ENCODE data around the gene C5orf34.
"Not testable (repeated sequence)": the region's sequence is repeated elsewhere in the genome, so short reads cannot be mapped to it uniquely, and the experiment has no call there.

The C5orf34 gene

DNA sequence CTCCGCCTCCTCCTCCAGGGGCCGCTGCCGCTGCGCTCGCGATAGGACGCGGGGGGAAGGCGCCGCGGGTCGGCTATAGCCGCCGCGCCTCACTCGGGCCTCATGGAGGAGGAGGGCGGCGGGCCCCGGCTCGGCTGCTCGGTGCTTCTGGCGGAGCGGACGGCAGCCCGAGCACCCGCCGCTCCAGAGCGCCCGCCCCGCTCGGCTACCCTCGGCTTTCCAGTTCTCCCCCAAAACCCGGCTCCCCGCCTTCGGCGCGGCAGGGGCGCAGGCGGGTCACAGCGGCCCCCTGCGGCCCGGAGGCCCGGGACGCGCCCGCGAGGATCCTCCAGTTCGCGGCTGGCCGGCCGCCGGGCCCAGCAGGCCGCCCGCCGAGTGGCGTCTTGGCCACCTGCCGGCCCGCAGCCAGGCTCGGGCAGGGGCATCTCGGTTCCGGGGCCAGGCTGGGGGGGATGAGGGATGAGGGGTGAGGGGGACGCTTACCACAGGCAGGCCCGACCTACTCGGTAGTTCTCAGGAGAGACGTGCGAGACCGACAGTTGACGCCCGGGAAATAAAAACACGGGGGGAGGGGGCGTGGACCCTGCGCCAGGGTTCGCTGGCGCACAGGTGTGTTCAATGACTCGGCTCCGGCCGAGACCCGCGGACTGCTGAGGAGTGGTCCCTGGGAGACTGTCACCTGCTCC, 42.1 kb upstream of the C5orf34 start, which contains the start of gene PAIP1:
Gene PAIP1, minus strand, starts transcription at position 221 of the 686 bp plus-strand sequence. CDS start 231 bp downstream, outside the sequence.
- POLR2A ChIA-PET = no interaction called here

DNA sequence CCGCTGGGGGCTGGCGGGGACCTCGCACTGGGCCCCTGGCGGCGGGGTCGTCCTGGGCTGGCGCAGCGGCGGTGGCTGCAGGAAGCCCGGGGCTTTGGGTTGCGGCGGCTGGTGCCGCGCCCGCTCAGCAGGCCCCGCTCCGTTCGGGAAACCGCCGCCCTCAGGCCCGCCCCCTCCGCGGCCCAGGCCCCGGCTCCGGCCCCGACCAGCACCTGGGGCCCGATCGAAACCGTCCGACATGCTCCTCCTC, 41.6 kb upstream of the C5orf34 start:
- POLR2A ChIA-PET; DNase-seq (ENCODE audit: low read depth, low spot score): not testable (repeated sequence)
- CTCF ChIA-PET = interaction anchor here (2.3 kb wide), 1 partner anchor 13 kb away, joined by 15 read pairs; no protein-coding TSS in a partner anchor
- peak overlapping the region; percentile 83 for H3K4me3 ChIP-seq (ENCODE audit: low read depth, low read length)

More for the DNA sequence above, 42.1 kb upstream of the C5orf34 start, which contains the start of gene PAIP1:
- TF ChIP-seq, protein P1, sequence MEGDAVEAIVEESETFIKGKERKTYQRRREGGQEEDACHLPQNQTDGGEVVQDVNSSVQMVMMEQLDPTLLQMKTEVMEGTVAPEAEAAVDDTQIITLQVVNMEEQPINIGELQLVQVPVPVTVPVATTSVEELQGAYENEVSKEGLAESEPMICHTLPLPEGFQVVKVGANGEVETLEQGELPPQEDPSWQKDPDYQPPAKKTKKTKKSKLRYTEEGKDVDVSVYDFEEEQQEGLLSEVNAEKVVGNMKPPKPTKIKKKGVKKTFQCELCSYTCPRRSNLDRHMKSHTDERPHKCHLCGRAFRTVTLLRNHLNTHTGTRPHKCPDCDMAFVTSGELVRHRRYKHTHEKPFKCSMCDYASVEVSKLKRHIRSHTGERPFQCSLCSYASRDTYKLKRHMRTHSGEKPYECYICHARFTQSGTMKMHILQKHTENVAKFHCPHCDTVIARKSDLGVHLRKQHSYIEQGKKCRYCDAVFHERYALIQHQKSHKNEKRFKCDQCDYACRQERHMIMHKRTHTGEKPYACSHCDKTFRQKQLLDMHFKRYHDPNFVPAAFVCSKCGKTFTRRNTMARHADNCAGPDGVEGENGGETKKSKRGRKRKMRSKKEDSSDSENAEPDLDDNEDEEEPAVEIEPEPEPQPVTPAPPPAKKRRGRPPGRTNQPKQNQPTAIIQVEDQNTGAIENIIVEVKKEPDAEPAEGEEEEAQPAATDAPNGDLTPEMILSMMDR (IDR thresholded peaks at IDR 0.05; ENCODE audit: insufficient read depth, low read length, missing control alignments) = peak; percentile 67
- CTCF ChIA-PET = interaction anchor here (0.6 to 2.3 kb wide), 5 partner anchors 13 to 262 kb away, joined by 3 to 15 read pairs (median 3); partner anchors contain the start of gene NNT
- peak within 1 kb of the TSS; percentile 83 for H3K4me3 ChIP-seq (ENCODE audit: low read depth, low read length)
- DNase-seq (ENCODE audit: low read depth, low spot score) = no peak

DNA sequence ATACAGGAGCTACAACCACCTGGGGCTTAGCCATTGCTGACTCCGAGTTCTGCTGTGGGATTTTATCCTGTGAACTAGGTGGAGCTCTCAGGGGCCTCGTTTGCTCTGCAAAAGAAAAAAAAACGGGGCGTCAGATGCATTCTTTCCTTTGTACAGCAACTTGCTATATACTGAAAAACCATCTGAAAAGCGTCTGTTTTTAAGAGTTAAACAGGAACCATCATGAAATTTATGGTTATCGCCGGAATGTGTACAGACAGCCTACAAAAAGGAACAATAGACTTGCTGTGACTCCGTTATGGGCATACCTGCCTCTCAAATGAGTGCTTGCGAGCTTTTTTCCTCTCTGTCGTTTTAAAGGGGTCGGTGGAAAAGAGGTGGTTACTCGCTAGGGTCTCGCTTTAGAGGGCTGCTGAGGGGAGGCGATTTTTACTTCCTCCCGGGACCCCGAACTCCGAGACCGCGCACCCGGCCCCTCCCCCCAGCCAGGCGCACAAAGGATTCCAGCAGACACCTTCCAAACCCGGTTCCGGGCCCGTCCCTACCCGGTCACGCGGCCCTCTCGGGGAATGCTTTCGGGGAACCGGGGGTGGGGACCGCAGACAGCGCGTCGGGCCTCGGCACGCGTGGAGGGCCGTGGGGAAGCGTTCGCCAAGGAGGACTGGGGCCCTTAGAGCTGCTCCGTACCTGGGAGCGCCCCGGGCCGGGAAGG, 41.1 kb upstream of the C5orf34 start:
- no peak for DNase-seq (ENCODE audit: low read depth, low spot score)
- TF ChIP-seq, protein P1 (IDR thresholded peaks at IDR 0.05; ENCODE audit: insufficient read depth, low read length, missing control alignments) = no peak
- H3K4me3 ChIP-seq (ENCODE audit: low read depth, low read length) = peak overlapping the region; percentile 83
- CTCF ChIA-PET = interaction anchor here (1.1 to 2.3 kb wide), 5 partner anchors 12 to 75 kb away, joined by 4 to 15 read pairs (median 6); no protein-coding TSS in a partner anchor
- POLR2A ChIA-PET = no interaction called here

DNA sequence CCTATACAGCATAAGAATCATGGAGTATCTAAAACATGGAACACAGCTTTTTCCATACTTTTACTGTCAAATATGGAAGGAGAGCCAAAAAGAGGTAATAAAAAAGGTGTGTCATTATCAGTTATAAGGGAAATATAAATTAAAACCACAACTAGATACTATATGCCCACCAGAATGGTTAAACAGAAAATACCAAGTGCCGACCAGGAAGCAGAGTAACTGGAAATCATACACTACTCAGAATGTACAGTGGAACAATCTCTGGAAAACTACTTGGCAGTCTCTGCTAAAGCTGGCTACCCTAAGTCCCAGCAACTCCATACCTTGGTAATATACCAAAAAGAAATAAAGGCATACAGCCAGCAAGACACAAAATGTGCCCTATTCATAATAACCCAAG, 39.5 kb upstream of the C5orf34 start:
- H3K4me3 ChIP-seq (ENCODE audit: low read depth, low read length) = peak overlapping the region; percentile 18; the same call in 1 of the 2 replicates
- POLR2A ChIA-PET = no interaction called here
- DNase-seq (ENCODE audit: low read depth, low spot score) = no peak
- TF ChIP-seq, protein P1 (IDR thresholded peaks at IDR 0.05; ENCODE audit: insufficient read depth, low read length, missing control alignments) = no peak
- CTCF ChIA-PET = interaction anchor here (0.9 to 2.6 kb wide), 8 partner anchors 9 to 76 kb away, joined by 3 to 15 read pairs (median 4); no protein-coding TSS in a partner anchor

DNA sequence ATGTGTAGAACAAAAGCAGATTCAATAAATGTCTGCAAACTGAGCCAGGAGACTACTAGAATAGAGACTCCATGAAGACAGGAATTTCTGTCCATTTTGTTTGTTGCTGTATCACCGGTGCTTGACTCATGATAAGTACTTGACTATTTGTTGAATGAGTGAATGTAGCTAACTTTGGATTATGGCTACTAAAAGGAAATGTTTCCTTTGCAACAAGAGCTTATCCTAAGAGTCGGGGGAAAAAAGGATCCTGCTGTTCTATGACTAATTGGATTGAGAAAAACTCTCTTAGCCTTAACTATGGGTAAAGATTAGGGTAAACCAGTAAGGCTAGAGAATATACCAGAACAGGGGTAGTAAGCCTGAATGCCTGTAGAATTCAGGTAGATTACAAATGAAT, 38.4 kb upstream of the C5orf34 start:
- CTCF ChIA-PET = interaction anchor here (1.3 to 2.6 kb wide), 3 partner anchors 8 to 77 kb away, joined by 3 to 14 read pairs (median 5); no protein-coding TSS in a partner anchor
- no peak for DNase-seq (ENCODE audit: low read depth, low spot score)
- POLR2A ChIA-PET = interaction anchor here (0.7 kb wide), 1 partner anchor 10 kb away, joined by 3 read pairs; no protein-coding TSS in a partner anchor
- TF ChIP-seq, protein P1 (IDR thresholded peaks at IDR 0.05; ENCODE audit: insufficient read depth, low read length, missing control alignments) = no peak
- no peak overlapping the region for H3K4me3 ChIP-seq (ENCODE audit: low read depth, low read length)

DNA sequence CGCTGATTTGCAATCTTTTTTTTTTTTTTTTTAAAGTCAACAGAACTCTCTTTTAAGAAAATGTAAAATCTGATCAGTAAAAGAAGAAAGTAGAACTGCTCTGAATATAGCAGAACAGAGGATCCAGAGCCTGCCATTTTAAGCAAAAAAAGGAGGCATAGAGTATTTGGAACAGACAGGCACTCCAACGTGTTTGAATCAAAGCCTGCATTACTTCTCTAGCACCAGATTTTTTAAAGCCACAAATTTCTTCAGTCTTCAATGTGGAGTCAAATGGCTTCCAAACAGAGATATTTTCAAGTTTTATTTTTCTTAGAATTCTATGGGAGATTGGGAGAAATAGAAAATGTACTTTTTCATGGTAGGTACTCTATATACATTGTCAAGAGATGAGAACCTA, 36.8 kb upstream of the C5orf34 start:
- ChIA-PET POLR2A (no interaction called here), CTCF (no interaction called here)
- TF ChIP-seq, protein P1 (IDR thresholded peaks at IDR 0.05; ENCODE audit: insufficient read depth, low read length, missing control alignments) = no peak
- DNase-seq (ENCODE audit: low read depth, low spot score) = no peak
- no peak overlapping the region for H3K4me3 ChIP-seq (ENCODE audit: low read depth, low read length)

DNA sequence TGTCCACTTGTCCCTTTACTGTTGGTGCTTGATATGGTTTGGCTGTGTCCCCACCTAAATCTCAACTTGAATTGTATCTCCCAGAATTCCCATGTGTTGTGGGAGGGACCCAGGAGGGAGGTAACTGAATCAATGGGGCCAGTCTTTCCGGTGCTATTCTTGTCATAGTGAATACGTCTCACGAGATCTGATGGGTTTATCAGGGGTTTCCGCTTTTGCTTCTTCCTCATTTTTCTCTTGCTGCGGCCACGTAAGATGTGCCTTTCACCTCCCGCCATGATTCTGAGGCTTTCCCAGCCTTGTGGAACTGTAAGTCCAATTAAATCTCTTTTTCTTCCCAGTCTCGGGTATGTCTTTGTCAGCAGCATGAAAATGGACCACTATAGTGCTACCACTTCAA, 34.3 kb upstream of the C5orf34 start:
- DNase-seq (ENCODE audit: low read depth, low spot score); CTCF ChIA-PET; H3K4me3 ChIP-seq (ENCODE audit: low read depth, low read length); POLR2A ChIA-PET: not testable (repeated sequence)
